ENCODE data around the gene ATP11A.
A peak's percentile ranks its signal among the peaks of the same experiment; 100 is the strongest.
"Not testable (repeated sequence)": the region's sequence is repeated elsewhere in the genome, so short reads cannot be mapped to it uniquely, and the experiment has no call there.

The ATP11A gene

GRCh38 chr13:112784811-112785482, 95.1 kb downstream of the ATP11A start:
- Mint-ChIP-seq H3K4me1 (peaks cover 3% of the 10 kb centered on the region), H3K27ac (no peak overlapping the region), H3K27me3 (no peaks in the 10 kb centered on the region), H3K4me3 (no peak overlapping the region), H3K9me3 (no peaks in the 10 kb centered on the region), H3K36me3 (peaks cover 18% of the 10 kb centered on the region)
- CTCF ChIA-PET = no interaction called here
- DNase-seq = no peak

- CTCF ChIA-PET = no interaction called here
- H3K4me1 Mint-ChIP-seq = peaks cover 3% of the 10 kb centered on the region
- H3K4me3 Mint-ChIP-seq = no peak overlapping the region
- no peak for DNase-seq
- no peaks in the 10 kb centered on the region for H3K27me3 Mint-ChIP-seq
- H3K9me3 Mint-ChIP-seq = no peaks in the 10 kb centered on the region
- no peak overlapping the region for H3K27ac Mint-ChIP-seq
- peaks cover 18% of the 10 kb centered on the region for H3K36me3 Mint-ChIP-seq
Observed at GRCh38 chr13:112785483-112785856, 95.6 kb downstream of the ATP11A start.

GRCh38 chr13:112786810-112787209, 97.0 kb downstream of the ATP11A start:
- H3K27ac Mint-ChIP-seq, H3K4me3 Mint-ChIP-seq, DNase-seq, H3K4me1 Mint-ChIP-seq, H3K27me3 Mint-ChIP-seq, CTCF ChIA-PET, H3K9me3 Mint-ChIP-seq: not testable (repeated sequence)
- peaks cover 18% of the 10 kb centered on the region for H3K36me3 Mint-ChIP-seq

- Mint-ChIP-seq H3K36me3 (peaks cover 21% of the 10 kb centered on the region), H3K9me3 (no peaks in the 10 kb centered on the region), H3K27ac (no peak overlapping the region), H3K4me1 (peaks cover 10% of the 10 kb centered on the region), H3K27me3 (no peaks in the 10 kb centered on the region), H3K4me3 (no peak overlapping the region)
- CTCF ChIA-PET = no interaction called here
- DNase-seq = no peak
Observed at GRCh38 chr13:112790735-112791641, 101.2 kb downstream of the ATP11A start.

GRCh38 chr13:112791663-112792440, 102.0 kb downstream of the ATP11A start:
- Mint-ChIP-seq H3K4me3 (no peak overlapping the region), H3K4me1 (peaks cover 10% of the 10 kb centered on the region), H3K27ac (peak overlapping the region; percentile 12), H3K9me3 (no peaks in the 10 kb centered on the region), H3K36me3 (peaks cover 24% of the 10 kb centered on the region), H3K27me3 (no peaks in the 10 kb centered on the region)
- CTCF ChIA-PET = no interaction called here
- no peak for DNase-seq

GRCh38 chr13:112792511-112792910, 102.7 kb downstream of the ATP11A start:
- H3K27me3 Mint-ChIP-seq = no peaks in the 10 kb centered on the region
- DNase-seq = no peak
- no peak overlapping the region for H3K4me3 Mint-ChIP-seq
- CTCF ChIA-PET = no interaction called here
- no peaks in the 10 kb centered on the region for H3K9me3 Mint-ChIP-seq
- peaks cover 24% of the 10 kb centered on the region for H3K36me3 Mint-ChIP-seq
- peaks cover 10% of the 10 kb centered on the region for H3K4me1 Mint-ChIP-seq
- peak overlapping the region; percentile 12 for H3K27ac Mint-ChIP-seq

GRCh38 chr13:112793545-112794445, 104.0 kb downstream of the ATP11A start:
- H3K27ac Mint-ChIP-seq = no peak overlapping the region
- H3K4me3 Mint-ChIP-seq = no peak overlapping the region
- peaks cover 20% of the 10 kb centered on the region for H3K36me3 Mint-ChIP-seq

GRCh38 chr13:112795277-112795676, 105.4 kb downstream of the ATP11A start:
- H3K36me3 Mint-ChIP-seq = peaks cover 21% of the 10 kb centered on the region
- H3K9me3 Mint-ChIP-seq = peaks cover 10% of the 10 kb centered on the region

More at GRCh38 chr13:112793545-112794445, 104.0 kb downstream of the ATP11A start:
- H3K27me3 Mint-ChIP-seq = no peaks in the 10 kb centered on the region
- CTCF ChIA-PET = no interaction called here
- no peak for DNase-seq
- H3K9me3 Mint-ChIP-seq = peaks cover 1% of the 10 kb centered on the region
- peaks cover 10% of the 10 kb centered on the region for H3K4me1 Mint-ChIP-seq

GRCh38 chr13:112796190-112796915, 106.5 kb downstream of the ATP11A start:
- H3K27me3 Mint-ChIP-seq = no peaks in the 10 kb centered on the region
- H3K4me1 Mint-ChIP-seq = peaks cover 10% of the 10 kb centered on the region
- no peak overlapping the region for H3K27ac Mint-ChIP-seq
- no peak for DNase-seq
- peaks cover 10% of the 10 kb centered on the region for H3K9me3 Mint-ChIP-seq
- CTCF ChIA-PET = no interaction called here
- no peak overlapping the region for H3K4me3 Mint-ChIP-seq
- peaks cover 21% of the 10 kb centered on the region for H3K36me3 Mint-ChIP-seq

More at GRCh38 chr13:112795277-112795676, 105.4 kb downstream of the ATP11A start:
- peaks cover 10% of the 10 kb centered on the region for H3K4me1 Mint-ChIP-seq
- CTCF ChIA-PET = no interaction called here
- no peak for DNase-seq
- H3K27me3 Mint-ChIP-seq = no peaks in the 10 kb centered on the region
- H3K4me3 Mint-ChIP-seq = no peak overlapping the region
- H3K27ac Mint-ChIP-seq = no peak overlapping the region

- no peak overlapping the region for H3K27ac Mint-ChIP-seq
- no peaks in the 10 kb centered on the region for H3K27me3 Mint-ChIP-seq
- peaks cover 10% of the 10 kb centered on the region for H3K9me3 Mint-ChIP-seq
- no peak for DNase-seq
- no peak overlapping the region for H3K4me3 Mint-ChIP-seq
- H3K4me1 Mint-ChIP-seq = no peaks in the 10 kb centered on the region
- peaks cover 15% of the 10 kb centered on the region for H3K36me3 Mint-ChIP-seq
- CTCF ChIA-PET = no interaction called here
Observed at GRCh38 chr13:112799394-112799793, 109.6 kb downstream of the ATP11A start.

GRCh38 chr13:112800057-112800456, 110.2 kb downstream of the ATP11A start:
- no peak overlapping the region for H3K27ac Mint-ChIP-seq
- no peaks in the 10 kb centered on the region for H3K27me3 Mint-ChIP-seq
- CTCF ChIA-PET = no interaction called here
- no peaks in the 10 kb centered on the region for H3K4me1 Mint-ChIP-seq
- H3K4me3 Mint-ChIP-seq = no peak overlapping the region
- DNase-seq = no peak
- H3K36me3 Mint-ChIP-seq = peaks cover 15% of the 10 kb centered on the region
- peaks cover 10% of the 10 kb centered on the region for H3K9me3 Mint-ChIP-seq

- H3K4me3 Mint-ChIP-seq, H3K27me3 Mint-ChIP-seq, DNase-seq, CTCF ChIA-PET, H3K27ac Mint-ChIP-seq, H3K4me1 Mint-ChIP-seq, H3K9me3 Mint-ChIP-seq: not testable (repeated sequence)
- H3K36me3 Mint-ChIP-seq = peaks cover 15% of the 10 kb centered on the region
Observed at GRCh38 chr13:112800807-112801206, 111.0 kb downstream of the ATP11A start.

- Mint-ChIP-seq H3K4me1 (no peaks in the 10 kb centered on the region), H3K4me3 (no peak overlapping the region), H3K36me3 (peaks cover 17% of the 10 kb centered on the region), H3K27ac (no peak overlapping the region), H3K27me3 (no peaks in the 10 kb centered on the region), H3K9me3 (peaks cover 10% of the 10 kb centered on the region)
- CTCF ChIA-PET = no interaction called here
- DNase-seq = no peak
Observed at GRCh38 chr13:112802802-112803195, 113.0 kb downstream of the ATP11A start.
